Brain pericyte (primary cell): ENCODE measurements around the gene SUB1.
"Not testable (repeated sequence)": the region's sequence is repeated elsewhere in the genome, so short reads cannot be mapped to it uniquely, and the experiment has no call there.

Experiments
- DNase-seq: peaks from one replicate; pipeline ENCODE4 v3.0.0-alpha.2; 2012; ENCODE audit warnings: low read depth, low spot score

The SUB1 gene

DNA sequence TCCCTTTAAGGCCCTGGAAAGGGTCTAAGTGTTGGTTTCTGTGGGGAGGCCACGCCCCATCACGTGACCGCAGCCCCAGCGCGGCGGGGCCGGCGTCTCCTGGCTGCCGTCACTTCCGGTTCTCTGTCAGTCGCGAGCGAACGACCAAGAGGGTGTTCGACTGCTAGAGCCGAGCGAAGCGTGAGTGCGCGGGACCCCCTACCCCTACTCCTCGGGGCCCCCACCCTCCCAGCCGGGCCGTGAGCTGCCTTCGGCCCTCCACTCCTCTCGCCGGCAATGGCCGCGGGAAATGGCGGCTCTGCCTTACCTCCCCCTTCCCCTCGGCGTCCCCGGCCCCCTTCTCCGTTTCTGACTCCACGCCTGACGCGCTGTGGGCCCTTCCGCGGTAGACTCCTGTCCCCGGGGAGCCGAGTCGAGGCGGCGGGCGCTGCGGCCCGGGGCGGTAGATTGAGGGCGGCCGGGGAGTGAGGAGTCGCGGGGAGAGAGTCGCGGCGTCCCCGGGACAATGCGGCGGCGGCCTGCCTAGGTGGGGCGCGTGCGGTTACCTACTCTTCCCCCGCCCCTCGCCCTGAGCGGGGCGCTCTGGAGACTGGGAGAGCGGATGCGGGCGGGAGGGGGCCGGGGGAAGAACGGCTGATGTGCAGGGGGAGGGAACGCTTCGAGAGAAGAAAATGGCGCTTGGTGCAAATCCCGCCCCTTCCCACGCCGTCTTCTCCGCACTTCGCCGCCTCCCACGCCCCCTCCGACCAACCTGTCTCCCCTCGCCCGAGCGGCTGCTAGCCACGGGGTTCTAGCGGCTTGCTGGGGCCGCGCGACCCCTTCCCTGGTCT, at the start of gene SUB1:
Gene SUB1, plus strand, starts transcription at position 112 of the 830 bp plus-strand sequence. CDS start 2,956 bp downstream, outside the sequence.
- peak; percentile 78 for DNase-seq

DNA sequence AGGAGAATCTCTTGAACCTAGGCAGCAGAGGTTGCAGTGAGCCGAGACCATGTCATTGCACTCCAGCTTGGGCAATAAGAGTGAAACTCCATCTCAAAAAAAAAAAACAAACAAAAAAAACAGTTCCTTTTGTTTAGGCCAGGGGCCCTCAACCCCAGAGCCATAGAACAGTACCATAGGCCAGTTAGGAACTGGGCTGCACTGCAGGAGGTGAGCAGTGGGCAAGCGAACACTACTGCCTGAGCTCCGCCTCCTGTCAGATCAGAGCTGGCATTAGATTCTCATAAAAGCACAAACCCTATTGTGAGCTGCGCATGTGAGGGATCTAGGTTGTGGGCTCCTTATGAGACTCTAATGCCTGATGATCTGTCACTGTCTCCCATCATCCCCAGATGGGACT, 49.1 kb upstream of the SUB1 start:
- DNase-seq = no peak

DNA sequence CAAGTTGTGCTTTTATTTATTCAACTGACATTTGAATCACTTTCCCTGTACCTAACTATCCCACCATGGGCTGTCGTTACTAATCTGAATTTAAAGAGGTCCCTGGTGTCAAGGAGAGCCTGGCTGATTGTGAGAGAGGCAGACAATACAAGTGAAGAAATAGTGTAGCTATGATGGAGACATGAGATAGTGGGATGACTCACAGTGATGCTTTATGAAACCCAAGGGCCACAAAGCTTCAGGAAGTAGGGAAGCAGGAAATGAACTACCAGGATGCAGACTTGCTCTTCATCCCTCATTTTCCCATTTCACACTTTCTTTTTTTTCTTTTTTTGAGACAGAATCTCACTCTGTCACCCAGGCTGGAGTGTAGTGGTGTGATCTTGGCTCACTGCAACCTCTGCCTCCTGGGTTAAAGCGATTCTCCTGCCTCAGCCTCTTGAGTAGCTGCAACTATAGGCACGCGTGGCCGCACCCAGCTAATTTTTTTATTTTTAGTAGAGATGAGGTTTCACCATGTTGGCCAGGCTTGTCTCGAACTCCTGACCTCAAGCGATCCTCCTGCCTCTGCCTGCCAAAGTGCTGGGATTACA, 47.8 kb upstream of the SUB1 start:
- not testable (repeated sequence) for DNase-seq

DNA sequence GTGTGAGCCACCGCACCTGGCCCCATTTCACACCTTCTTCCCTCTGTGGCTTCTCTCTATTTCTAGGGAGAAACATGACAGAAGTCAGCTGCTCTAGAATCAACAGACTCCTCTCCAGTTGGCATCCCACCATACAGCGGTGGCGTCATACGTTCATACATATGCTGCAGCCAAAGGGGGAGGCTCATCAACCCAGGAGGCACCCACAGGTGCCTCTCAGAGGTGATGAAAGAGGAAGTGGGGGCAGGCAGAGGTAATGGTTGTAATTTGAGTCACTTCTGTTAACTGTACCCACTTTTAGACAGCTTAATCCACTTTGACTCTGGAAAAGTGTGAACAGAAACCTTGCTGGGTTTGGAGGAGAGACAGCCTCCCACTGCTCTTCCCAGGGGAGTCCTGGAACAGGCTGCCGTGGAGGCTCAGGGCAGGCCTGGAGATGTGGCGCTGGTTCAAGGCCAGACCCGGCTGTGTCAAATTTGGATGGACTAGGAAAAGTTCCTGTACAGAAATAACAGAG, 47.3 kb upstream of the SUB1 start:
- DNase-seq = no peak

DNA sequence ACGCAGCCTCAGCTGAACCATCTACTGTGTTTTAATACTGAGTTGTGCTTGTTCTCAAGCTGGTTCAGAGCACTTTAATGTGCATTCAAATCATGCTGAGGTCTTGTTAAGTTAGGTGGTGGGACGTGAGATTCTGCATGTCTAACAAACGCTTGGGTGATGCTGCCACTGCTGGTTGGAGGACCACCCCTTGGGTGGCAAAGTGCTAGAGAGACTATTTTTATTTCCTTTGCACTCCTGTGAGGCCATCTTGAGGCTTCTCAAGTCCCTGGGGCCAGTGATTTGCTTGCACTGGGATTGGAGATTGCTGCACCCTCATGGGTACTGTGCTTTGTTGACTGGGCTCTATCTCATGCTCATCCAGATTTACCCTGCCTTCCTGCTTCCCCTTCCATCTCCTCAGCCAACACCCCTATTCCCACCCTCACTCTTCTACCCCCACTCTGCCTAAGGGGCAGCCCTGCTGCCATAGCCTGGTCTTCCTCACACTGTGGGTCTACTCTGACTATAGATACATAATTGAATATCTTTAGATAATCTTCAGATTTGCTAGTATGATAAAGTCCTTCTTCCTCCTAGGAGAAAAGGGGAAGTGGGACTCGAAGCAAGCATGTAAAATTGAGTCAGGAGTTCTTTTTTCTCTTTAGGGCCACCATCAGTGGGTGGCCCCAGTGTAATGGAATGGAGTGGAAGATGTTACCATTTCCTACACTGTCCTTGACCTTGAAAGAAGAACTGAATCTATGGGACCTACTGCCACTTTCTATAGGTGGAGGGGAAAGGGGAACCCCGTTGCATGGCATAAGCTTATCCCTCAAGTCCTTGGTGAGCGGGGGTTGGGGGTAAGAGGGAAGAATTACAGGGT, 45.1 kb upstream of the SUB1 start:
- no peak for DNase-seq

DNA sequence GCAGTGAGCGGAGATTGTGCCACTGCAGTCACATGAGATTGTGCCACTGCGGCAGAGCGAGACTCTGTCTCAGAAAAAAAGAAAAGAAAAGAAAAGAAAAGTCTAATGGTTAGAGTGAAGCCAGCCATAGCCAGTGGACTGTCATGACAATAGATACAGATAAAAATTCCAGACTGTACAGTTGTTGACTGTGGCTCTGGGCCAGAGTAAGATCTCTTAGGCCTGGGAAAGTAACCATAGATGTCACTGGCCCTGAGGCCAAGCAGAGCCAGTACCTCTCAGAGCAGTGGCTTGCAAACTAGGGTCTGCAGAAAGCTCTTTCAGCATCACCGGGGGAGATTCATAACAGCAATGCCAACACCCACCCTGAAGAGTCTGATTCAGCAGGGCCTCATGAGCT, 44.1 kb upstream of the SUB1 start:
- DNase-seq = no peak

DNA sequence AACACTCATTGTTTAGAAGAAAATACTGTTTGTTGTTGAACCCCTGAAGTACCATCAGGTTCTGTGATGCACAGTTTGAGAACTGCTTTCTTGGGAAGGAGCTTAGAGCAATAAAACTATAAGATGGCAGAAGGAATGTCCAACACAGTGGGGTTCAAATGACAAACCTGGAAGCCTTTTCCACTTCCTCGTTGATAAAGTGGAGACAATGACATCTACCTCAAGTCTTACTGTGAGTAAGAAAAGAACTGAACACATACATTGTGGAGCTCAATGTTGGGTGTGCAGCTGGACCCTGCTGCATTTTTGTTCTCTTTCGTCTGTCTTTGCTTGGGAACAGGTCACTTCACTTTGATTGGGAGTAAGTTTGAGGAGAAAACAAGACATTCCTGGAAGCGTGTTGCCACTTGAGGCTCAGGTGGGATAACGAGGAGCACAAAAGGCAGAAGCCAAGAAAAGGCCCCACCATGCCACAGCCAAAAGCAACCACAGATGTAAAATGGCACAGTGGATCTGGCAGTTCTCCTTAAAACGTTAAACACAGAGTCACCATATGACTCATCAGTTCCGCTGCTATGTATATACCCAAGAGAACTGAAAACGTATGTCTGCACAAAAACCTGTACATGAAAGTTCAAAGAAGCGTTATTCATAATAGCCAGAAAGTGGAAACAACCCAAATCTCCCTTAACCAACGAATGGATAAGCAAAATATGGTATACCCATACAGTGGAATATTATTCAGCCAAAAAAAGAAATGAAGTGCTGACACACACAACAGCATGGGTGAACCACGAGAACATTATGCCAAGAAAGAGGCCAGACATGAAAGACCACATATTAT, 42.9 kb upstream of the SUB1 start:
- DNase-seq = no peak

DNA sequence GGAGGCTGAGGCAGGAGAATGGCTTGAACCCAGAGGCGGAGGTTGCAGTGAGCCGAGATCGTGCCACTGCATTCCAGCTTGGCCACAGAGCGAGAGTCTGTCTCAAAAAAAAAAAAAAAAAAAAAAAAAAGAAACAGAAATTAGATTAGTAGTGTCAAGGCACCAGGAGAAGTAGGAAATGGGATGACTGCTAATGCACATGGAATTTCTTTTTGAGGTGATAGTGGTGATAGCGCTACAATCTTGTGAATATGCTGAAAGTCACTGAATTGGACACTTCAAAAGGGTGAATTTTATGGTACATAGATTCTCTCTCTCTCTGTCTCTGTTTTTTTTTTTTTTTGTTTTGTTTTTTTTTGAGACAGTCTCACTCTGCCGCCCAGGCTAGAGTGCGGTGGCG, 42.1 kb upstream of the SUB1 start:
- DNase-seq = no peak

DNA sequence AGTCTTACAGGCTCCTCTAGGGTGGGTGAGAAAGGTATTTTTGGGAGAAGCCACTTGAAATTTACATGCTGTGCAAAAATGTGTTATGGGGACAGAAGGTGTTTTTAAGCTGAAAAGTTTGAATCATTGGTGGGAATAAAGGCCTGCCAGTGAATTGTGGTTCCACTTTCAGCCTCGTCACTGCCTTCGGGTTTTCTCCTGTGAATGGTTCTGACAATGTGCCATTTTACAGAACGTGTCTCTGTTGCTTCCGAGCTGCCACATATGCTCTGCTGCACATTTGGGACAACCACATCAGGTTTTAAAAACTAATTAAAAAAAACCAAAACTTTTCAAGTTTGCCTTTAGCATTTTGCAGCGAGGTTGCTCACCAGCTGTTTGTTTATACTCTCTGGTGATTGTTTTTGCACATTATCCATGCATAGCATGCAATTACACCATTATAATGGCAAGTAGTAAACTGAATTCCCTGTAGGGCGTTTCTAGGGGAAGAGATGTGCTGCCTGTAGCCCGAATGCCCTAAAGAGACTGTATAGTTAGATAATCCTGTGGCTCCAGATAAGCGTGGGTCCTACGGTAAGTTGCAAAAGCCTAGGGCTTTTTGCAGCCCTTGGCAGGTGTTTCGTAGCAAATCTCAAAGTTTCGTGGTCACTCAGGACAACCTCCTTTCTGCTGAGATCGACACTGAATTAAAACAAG, 40.1 kb upstream of the SUB1 start:
- DNase-seq = no peak

DNA sequence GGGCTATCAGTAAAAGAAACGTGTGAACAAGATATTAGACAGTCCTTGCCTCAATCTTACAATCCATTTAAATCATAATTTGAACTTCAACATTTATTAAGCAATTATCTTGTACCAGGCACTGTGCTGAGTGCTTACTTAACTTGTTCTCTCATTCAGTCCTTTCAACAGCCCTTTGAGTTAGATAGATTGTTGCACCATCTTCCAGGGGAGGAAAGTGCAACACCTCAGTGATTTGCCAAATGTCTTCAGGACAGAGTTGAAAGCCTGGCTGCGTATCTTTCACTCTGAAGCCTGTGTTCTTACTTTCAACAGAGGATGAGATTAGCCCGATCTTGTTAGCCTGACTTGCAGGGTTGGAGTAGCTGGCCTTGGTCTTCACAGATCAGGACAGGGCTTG, 34.2 kb upstream of the SUB1 start:
- DNase-seq = no peak

DNA sequence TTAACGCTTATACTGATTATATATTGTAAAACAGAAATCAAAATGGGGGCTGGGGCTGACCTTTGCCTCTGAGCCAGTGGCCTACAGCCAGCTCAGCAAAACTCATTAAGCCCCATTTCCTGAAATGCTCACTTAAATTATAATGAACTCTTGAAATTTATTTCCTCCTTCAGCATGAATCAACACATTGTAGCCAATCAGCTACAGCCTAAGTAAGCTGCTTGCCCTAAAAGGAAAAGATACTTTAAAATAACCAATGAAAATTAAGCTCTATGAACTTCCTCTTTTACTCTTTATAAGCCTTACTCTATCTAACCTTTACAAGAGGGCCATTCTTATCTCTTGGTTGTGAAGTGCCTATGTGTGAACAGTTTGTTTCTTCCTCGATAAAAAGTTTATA, 33.5 kb upstream of the SUB1 start:
- DNase-seq = no peak

DNA sequence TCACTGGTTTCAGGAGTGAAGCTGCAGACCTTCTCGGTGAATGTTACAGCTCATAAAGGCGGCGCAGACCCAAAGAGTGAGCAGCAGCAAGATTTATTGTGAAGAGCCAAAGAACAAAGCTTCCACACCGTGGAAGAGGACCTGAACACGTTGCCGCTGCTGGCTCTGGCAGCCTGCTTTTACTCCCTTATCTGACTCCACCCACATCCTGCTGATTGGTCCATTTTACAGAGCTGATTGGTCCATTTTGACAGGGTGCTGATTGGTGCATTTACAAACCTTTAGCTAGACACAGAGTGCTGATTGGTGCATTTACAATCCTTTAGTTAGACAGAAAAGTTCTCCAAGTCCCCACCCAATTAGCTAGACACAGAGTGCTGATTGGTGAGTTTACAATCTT, 32.9 kb upstream of the SUB1 start:
- DNase-seq = not testable (repeated sequence)

DNA sequence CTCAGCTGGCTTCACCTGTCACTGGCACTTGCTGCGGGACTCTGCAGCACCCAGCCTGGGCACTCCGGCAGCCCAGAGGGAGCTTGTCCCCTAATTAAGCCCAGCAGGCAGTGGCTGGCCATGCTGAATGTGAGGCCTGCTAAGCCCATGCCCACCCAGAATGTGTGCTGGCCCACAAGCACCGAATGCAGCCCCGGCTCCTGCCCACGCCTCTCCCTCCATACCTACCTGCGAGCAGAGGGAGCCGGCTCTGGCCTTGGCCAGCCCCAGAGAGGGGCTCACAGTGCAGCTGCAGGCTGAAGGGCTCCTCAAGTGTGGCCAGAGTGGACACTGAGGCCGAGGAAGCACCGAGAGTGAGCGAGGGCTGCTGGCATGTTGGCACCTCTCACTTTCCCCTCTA, 32.4 kb upstream of the SUB1 start:
- no peak for DNase-seq

DNA sequence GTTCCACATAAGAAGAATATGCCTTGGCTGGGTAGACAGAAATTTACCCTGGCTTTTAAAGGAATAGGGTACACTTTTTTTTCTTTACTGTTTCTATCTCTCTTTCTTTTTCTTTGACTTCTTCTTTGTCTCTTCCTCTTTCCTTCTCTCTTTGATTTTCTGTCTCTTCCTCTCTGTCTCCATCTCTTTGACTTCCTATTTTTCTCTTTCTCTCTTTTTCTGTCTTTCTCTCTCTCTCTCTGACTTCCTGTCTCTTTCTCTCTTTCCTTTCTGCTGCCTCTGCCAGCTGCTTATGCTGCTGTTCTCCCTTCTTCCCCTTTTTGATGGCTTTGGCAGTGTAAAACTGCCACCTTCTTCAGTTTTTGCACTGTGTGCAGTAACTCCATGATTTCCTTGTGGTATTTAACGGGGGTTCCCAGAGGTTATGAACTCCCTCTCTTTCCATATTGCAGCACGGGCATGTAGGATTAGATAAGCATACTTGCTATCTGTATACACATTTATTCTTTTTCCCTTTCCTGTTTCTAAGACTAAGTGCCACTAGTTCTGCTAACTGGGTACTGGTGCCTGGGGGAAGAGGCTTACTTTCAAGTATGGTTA, 31.1 kb upstream of the SUB1 start:
- DNase-seq = not testable (repeated sequence)

DNA sequence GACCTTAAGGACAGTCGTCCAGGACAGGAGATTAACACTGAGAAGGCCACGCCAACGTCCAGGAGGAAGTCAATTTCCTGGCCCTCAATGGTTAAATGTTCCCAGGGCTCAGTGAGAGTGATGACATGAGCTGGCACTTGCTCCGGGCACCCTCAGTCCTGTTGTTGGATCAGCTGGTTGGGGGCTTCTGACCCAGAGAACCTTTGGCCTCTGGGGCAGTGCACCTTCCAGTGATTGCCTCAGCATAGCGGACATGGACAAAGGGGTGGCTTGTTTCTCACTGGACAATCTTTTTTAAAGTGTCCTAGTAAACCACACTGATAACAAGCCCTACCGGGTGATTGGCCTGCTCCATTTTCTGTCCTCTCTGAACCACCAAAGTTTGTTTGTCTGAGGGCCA, 28.8 kb upstream of the SUB1 start:
- not testable (repeated sequence) for DNase-seq

DNA sequence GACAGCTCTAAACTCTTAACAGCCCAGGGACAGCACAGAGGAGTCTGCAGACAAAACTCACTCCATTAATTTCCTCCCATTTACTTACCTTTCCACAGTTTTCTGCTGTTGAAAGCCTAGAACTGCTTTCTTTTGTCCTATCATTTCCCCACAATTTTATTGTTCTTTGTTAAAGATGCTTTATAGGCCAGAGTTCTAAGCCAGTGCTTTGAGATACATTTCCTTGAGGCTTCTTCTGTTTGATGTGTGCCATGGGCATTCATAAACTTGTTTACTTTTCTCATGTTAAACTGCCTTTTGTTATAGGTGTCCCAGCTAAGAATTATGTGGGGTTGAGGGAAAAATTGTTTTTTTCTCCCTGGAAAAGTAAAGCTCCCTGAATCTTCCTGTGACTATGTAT, 25.9 kb upstream of the SUB1 start:
- no peak for DNase-seq

DNA sequence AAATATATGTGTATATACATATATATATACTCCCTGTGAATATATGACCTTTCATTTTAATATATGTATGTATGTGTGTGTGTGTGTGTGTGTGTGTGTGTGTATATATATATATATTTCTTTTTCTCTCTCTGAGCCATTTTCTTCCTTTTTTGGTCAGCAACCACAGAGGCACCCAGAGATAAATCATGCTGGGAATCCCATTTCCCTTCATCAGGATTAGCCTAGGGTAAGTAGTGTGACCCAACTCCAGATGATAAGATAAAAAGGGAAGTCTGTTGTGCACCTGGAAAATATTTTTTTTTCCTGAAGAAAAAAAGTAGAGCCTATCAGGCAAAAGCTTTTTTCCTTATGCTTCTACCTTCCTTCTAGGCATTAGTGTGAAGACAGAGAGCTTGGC, 25.4 kb upstream of the SUB1 start:
- DNase-seq = no peak

DNA sequence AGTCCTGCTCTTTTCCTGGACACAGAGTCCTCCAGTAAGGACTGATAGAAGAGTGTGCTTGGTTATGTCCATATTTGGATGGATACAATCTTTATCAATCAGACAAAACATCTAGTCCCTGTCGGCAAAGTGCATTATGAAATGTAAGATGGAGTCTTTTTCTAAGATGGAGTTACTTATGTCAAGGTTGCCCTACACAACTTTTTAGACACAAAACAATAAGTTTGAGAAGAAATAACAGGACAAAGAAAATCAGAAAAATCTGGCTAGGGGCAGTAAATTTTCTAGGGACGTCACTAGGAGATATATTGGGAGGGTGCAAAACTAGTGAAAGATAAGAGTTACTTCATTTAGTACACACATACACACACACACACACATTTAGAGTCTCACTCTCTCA, 23.3 kb upstream of the SUB1 start:
- DNase-seq = no peak

DNA sequence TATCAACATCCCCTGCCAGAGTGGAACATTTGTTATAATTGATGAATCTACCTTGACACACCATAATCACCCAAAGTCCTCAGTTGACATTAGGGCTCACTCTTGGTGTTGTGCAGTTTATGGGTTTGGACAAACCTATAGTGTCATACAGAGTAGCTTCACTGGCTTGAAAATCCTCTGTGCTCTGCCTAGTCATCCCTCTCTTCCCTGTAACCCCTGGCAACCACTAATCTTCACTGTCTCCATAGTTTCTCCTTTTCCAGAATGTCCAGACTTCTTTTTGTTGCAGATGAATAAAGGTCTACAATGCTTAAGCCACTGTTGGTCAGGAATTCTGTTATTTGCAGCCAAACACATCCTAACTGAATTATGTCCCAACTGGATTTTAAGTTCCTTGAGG, 22.5 kb upstream of the SUB1 start:
- no peak for DNase-seq

DNA sequence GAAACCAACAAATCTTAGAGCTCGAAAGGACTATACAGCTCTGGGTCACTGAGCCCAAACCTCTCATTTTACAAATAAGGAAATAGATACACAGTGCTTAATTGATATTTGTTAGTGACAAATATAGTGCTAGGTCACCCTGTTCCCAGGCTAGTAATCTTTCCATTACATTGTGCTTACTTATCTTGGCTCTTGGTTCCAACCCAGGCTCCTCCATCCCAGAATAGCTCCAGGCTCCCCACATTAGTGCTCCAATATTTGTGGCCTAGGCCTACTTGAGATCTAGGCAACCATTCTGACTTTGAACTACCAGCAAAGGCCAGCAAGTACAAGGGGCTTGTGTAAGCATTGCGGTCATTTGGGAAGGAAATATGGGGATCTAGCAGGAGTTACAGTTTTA, 21.7 kb upstream of the SUB1 start:
- no peak for DNase-seq
